ENCODE measurements around the gene MAPK4.

MAPK4 gene

DNA sequence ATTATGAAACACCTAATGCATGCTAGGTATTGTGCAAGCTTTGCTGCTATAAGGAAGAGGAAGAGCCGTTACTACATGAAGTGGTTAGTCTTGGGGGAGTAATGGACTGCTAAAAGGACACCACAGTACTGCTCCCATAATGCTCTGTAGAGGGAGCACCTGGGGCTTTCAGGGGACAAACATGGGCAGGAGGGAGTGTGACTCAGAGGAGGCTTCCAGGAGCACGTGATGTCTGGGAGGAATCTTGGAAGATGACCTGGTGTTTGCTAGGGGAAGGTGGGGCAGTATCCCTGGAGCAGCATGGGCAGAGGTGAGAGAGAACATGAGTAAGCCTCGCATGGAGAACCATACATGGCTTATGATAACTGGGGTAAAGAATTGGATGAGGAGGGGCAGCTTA, 18.8 kb downstream of the MAPK4 start:
- peaks cover 9% of the 10 kb centered on the region; the same call in 1 of the 2 replicates for H3K9me3 ChIP-seq (ENCODE audit: insufficient read depth, low read length)
- no peak for TF ChIP-seq EZH2phosphoT487 (conservative IDR thresholded peaks at IDR 0.05; ENCODE audit: low read length)
- no peaks in the 10 kb centered on the region for H3K36me3 ChIP-seq (ENCODE audit: low read length)
- H4K20me1 ChIP-seq (ENCODE audit: low read depth, low read length): no peaks in the 10 kb centered on the region
- H3K9me2 ChIP-seq (replicated peaks; ENCODE audit: insufficient read depth, low read length): no peaks in the 10 kb centered on the region
- no peak overlapping the region for H3K4me3 ChIP-seq (ENCODE audit: insufficient read depth, low read length, poor library complexity, severe bottlenecking)
- H3K4me2 ChIP-seq (ENCODE audit: low read depth, low read length, poor library complexity, severe bottlenecking): no peak overlapping the region
- no peaks in the 10 kb centered on the region for H3F3A ChIP-seq (ENCODE audit: insufficient read depth)
- H3K9ac ChIP-seq (ENCODE audit: low read length): no peak overlapping the region
- H3K27me3 ChIP-seq (ENCODE audit: low read length): no peaks in the 10 kb centered on the region
- no peak overlapping the region for H2AFZ ChIP-seq (ENCODE audit: low read depth, low read length, severe bottlenecking)
- H3K79me2 ChIP-seq (ENCODE audit: insufficient read depth, low read length): no peaks in the 10 kb centered on the region
- H3K27ac ChIP-seq (ENCODE audit: low read depth, low read length): no peak overlapping the region

GRCh38 chr18:50579061-50579774, 19.3 kb downstream of the MAPK4 start:
- Histone ChIP-seq H3K9ac (ENCODE audit: low read length) (no peak overlapping the region), H4K20me1 (ENCODE audit: low read depth, low read length) (no peaks in the 10 kb centered on the region), H3K27ac (ENCODE audit: low read depth, low read length) (no peak overlapping the region), H3F3A (ENCODE audit: insufficient read depth) (no peaks in the 10 kb centered on the region), H3K79me2 (ENCODE audit: insufficient read depth, low read length) (no peaks in the 10 kb centered on the region), H3K27me3 (ENCODE audit: low read length) (no peaks in the 10 kb centered on the region), H3K9me3 (ENCODE audit: insufficient read depth, low read length) (peaks cover 12% of the 10 kb centered on the region; the same call in 1 of the 2 replicates), H3K4me2 (ENCODE audit: low read depth, low read length, poor library complexity, severe bottlenecking) (no peak overlapping the region), H3K36me3 (ENCODE audit: low read length) (no peaks in the 10 kb centered on the region), H2AFZ (ENCODE audit: low read depth, low read length, severe bottlenecking) (no peak overlapping the region), H3K9me2 (replicated peaks; ENCODE audit: insufficient read depth, low read length) (no peaks in the 10 kb centered on the region), H3K4me3 (ENCODE audit: insufficient read depth, low read length, poor library complexity, severe bottlenecking) (no peak overlapping the region)
- TF ChIP-seq EZH2phosphoT487 (conservative IDR thresholded peaks at IDR 0.05; ENCODE audit: low read length): no peak
- TF ChIP-seq CTCF (IDR thresholded peaks at IDR 0.05; ENCODE audit: insufficient read depth, low read length, poor library complexity, severe bottlenecking): no peak

GRCh38 chr18:50581517-50581916, 21.6 kb downstream of the MAPK4 start:
- H3K4me2 ChIP-seq (ENCODE audit: low read depth, low read length, poor library complexity, severe bottlenecking): no peak overlapping the region

More at GRCh38 chr18:50581517-50581916, 21.6 kb downstream of the MAPK4 start:
- Histone ChIP-seq H3K27me3 (ENCODE audit: low read length) (no peaks in the 10 kb centered on the region), H3F3A (ENCODE audit: insufficient read depth) (no peaks in the 10 kb centered on the region), H3K36me3 (ENCODE audit: low read length) (no peaks in the 10 kb centered on the region), H3K9ac (ENCODE audit: low read length) (no peak overlapping the region), H3K27ac (ENCODE audit: low read depth, low read length) (no peak overlapping the region), H3K9me3 (ENCODE audit: insufficient read depth, low read length) (peaks cover 12% of the 10 kb centered on the region; the same call in 1 of the 2 replicates), H3K79me2 (ENCODE audit: insufficient read depth, low read length) (no peaks in the 10 kb centered on the region), H4K20me1 (ENCODE audit: low read depth, low read length) (no peaks in the 10 kb centered on the region), H3K4me3 (ENCODE audit: insufficient read depth, low read length, poor library complexity, severe bottlenecking) (no peak overlapping the region), H2AFZ (ENCODE audit: low read depth, low read length, severe bottlenecking) (no peak overlapping the region), H3K9me2 (replicated peaks; ENCODE audit: insufficient read depth, low read length) (no peaks in the 10 kb centered on the region)
- TF ChIP-seq CTCF (IDR thresholded peaks at IDR 0.05; ENCODE audit: insufficient read depth, low read length, poor library complexity, severe bottlenecking) (no peak), EZH2phosphoT487 (conservative IDR thresholded peaks at IDR 0.05; ENCODE audit: low read length) (no peak)

Data from SU-DHL-6 (cell line).